Right atrium auricular region (tissue), 2 donors: ENCODE results near the gene CTLA4. TPM values are rescaled to one million over a fixed set of nuclear protein-coding genes. Genes with fewer than 3 reads are reported as not detected.
A peak's percentile ranks its signal among the peaks of the same experiment; 100 is the strongest.

Experiments
- DNase-seq: peaks from one replicate; pipeline ENCODE4 v3.0.0-alpha.2; 2019; ENCODE audit warnings: low spot score
- H3K27ac ChIP-seq, 2 donors: fragments of 200-600 bp; sonication (generic); 1 replicate in 1 of 2; 2 replicates in 1 of 2; pipeline ENCODE4 v1.5.1; 2016 to 2019
- H3K27me3 ChIP-seq, 2 donors: fragments of 200-600 bp; sonication (generic); one replicate each; pipeline versions ENCODE4 v1.5.1 to v1.6.0; 2017 to 2019
- H3K36me3 ChIP-seq: fragments of 200-600 bp; sonication (generic); one replicate; pipeline ENCODE4 v1.5.1; 2016
- H3K4me1 ChIP-seq, 2 donors: fragments of 200-600 bp; sonication (generic); one replicate each; pipeline versions ENCODE4 v1.5.1 to v1.6.0; 2017 to 2019
- H3K4me3 ChIP-seq, 2 donors: fragments of 200-600 bp; sonication (generic); 1 replicate in 1 of 2; 2 replicates in 1 of 2; pipeline ENCODE4 v1.5.1; 2017 to 2019; ENCODE audit warnings: mild to moderate bottlenecking in 1 of 2, moderate library complexity in 1 of 2
- H3K9me3 ChIP-seq, 2 donors: fragments of 200-600 bp; sonication (generic); one replicate each; pipeline ENCODE4 v1.5.1; 2019
- total RNA-seq, 2 donors: library from RNA; depleted of rRNA; stranded (reverse); fragments of >200 nt; gene quantifications; one replicate each; pipeline ENCODE4 v1.1.0, GENCODE V29; 2016
- TF ChIP-seq, protein P1 (sequence below), 2 donors: fragments of 200-600 bp; sonication (generic); IDR thresholded peaks; one replicate each; pipeline ENCODE4 v1.5.1; 2019; ENCODE audit warnings: antibody characterized with exemption in 2 of 2

Gene CTLA4
- total RNA-seq, 2 donors from 2014 or later = 0.35 TPM; not detected in 1

DNA sequence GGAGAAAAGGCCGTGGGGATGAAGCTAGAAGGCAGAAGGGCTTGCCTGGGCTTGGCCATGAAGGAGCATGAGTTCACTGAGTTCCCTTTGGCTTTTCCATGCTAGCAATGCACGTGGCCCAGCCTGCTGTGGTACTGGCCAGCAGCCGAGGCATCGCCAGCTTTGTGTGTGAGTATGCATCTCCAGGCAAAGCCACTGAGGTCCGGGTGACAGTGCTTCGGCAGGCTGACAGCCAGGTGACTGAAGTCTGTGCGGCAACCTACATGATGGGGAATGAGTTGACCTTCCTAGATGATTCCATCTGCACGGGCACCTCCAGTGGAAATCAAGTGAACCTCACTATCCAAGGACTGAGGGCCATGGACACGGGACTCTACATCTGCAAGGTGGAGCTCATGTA, 2.9 kb downstream of the CTLA4 start:
- Histone ChIP-seq H3K4me1 (no peaks in the 10 kb centered on the region), H3K36me3 (no peaks in the 10 kb centered on the region), H3K9me3 (no peaks in the 10 kb centered on the region), H3K27ac (no peak overlapping the region), H3K4me3 (no peak overlapping the region), H3K27me3 (no peaks in the 10 kb centered on the region)
- TF ChIP-seq, protein P1, sequence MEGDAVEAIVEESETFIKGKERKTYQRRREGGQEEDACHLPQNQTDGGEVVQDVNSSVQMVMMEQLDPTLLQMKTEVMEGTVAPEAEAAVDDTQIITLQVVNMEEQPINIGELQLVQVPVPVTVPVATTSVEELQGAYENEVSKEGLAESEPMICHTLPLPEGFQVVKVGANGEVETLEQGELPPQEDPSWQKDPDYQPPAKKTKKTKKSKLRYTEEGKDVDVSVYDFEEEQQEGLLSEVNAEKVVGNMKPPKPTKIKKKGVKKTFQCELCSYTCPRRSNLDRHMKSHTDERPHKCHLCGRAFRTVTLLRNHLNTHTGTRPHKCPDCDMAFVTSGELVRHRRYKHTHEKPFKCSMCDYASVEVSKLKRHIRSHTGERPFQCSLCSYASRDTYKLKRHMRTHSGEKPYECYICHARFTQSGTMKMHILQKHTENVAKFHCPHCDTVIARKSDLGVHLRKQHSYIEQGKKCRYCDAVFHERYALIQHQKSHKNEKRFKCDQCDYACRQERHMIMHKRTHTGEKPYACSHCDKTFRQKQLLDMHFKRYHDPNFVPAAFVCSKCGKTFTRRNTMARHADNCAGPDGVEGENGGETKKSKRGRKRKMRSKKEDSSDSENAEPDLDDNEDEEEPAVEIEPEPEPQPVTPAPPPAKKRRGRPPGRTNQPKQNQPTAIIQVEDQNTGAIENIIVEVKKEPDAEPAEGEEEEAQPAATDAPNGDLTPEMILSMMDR (IDR thresholded peaks at IDR 0.05) = no peak
- DNase-seq = no peak

DNA sequence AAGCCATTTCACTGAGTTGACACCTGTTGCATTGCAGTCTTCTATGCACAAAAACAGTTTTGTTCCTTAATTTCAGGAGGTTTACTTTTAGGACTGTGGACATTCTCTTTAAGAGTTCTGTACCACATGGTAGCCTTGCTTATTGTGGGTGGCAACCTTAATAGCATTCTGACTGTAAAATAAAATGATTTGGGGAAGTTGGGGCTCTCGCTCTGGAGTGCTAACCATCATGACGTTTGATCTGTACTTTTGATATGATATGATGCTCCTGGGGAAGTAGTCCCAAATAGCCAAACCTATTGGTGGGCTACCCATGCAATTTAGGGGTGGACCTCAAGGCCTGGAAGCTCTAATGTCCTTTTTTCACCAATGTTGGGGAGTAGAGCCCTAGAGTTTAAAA, 3.4 kb downstream of the CTLA4 start:
- Histone ChIP-seq H3K4me3 (no peak overlapping the region), H3K27me3 (no peaks in the 10 kb centered on the region), H3K27ac (no peak overlapping the region), H3K9me3 (no peaks in the 10 kb centered on the region), H3K4me1 (no peaks in the 10 kb centered on the region), H3K36me3 (no peaks in the 10 kb centered on the region)
- no peak for DNase-seq
- TF ChIP-seq, protein P1 (IDR thresholded peaks at IDR 0.05) = no peak

DNA sequence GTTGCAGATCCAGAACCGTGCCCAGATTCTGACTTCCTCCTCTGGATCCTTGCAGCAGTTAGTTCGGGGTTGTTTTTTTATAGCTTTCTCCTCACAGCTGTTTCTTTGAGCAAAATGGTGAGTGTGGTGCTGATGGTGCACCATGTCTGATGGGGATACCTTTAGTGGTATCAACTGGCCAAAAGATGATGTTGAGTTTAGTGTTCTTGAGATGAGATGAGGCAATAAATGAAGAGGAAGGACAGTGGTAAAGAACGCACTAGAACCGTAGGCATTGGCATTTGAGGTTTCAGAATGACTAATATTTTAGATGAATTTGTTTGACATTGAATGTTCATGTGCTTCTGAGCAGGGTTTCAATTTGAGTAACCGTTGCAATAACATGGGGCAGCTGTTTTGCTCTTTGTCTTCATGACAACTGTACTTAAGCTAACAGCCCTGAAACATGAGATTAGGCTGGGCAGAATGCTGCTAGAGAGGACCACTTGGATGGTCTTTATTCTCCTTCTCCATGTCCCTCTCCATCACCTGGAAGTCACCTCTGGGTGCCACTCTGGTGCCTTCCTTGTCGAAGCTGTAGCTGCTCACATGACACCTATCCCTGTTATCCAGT, 3.9 kb downstream of the CTLA4 start:
- DNase-seq = no peak
- Histone ChIP-seq H3K4me3 (no peak overlapping the region), H3K4me1 (no peaks in the 10 kb centered on the region), H3K27ac (peak overlapping the region in 1 of 2 donors; percentile 32), H3K36me3 (no peaks in the 10 kb centered on the region), H3K9me3 (no peaks in the 10 kb centered on the region), H3K27me3 (no peaks in the 10 kb centered on the region)
- TF ChIP-seq, protein P1 (IDR thresholded peaks at IDR 0.05) = no peak

DNA sequence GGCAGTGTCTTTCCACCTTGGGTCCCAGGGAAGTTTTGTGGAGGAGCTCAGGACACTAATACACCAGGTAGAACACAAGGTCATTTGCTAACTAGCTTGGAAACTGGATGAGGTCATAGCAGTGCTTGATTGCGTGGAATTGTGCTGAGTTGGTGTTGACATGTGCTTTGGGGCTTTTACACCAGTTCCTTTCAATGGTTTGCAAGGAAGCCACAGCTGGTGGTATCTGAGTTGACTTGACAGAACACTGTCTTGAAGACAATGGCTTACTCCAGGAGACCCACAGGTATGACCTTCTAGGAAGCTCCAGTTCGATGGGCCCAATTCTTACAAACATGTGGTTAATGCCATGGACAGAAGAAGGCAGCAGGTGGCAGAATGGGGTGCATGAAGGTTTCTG, 5.9 kb downstream of the CTLA4 start:
- Histone ChIP-seq H3K9me3 (no peaks in the 10 kb centered on the region), H3K4me1 (no peaks in the 10 kb centered on the region), H3K27me3 (no peaks in the 10 kb centered on the region), H3K4me3 (no peak overlapping the region), H3K27ac (no peak overlapping the region), H3K36me3 (no peaks in the 10 kb centered on the region)
- TF ChIP-seq, protein P1 (IDR thresholded peaks at IDR 0.05) = no peak
- no peak for DNase-seq

DNA sequence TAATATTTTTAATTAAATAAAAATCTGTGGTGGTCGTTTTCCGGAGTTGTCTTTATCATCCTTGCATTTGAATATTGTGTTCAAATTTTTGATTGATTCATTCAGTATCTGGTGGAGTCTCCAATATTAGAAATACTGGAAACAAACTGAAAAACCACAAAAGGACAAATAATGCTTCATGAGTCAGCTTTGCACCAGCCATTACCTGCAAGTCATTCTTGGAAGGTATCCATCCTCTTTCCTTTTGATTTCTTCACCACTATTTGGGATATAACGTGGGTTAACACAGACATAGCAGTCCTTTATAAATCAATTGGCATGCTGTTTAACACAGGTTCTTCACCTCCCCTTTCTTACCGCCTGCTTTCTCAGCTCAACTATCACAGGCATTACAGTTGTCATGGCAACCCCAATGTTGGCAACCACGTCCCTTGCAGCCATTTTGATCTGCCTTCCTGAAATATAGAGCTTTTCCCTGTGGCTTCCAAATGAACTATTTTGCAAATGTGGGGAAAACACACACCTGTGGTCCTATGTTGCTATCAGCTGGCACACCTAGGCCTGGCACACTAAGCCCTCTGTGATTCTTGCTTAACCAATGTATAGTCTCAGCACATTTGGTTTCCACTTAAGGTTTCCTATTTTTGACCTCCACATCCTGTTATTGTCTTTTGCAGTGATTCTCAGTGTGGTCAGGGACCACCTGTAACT, 6.5 kb downstream of the CTLA4 start:
- H3K27me3 ChIP-seq = no peaks in the 10 kb centered on the region
- TF ChIP-seq, protein P1 (IDR thresholded peaks at IDR 0.05) = no peak
- DNase-seq = no peak
- H3K9me3 ChIP-seq = no peaks in the 10 kb centered on the region
- no peaks in the 10 kb centered on the region for H3K4me1 ChIP-seq
- H3K27ac ChIP-seq = no peak overlapping the region
- H3K36me3 ChIP-seq = no peaks in the 10 kb centered on the region
- no peak overlapping the region for H3K4me3 ChIP-seq
